GM18867 (cell line): ENCODE measurements around the gene NNAT.

ENCODE experiments used
- ATAC-seq: cut with Tn5 transposase; IDR thresholded peaks from one replicate; pipeline ENCODE4 v1.9.1; 2021; ENCODE audit warnings: mild to moderate bottlenecking, moderate library complexity; ENCODE audit not compliant: unreplicated experiment

Gene NNAT

DNA sequence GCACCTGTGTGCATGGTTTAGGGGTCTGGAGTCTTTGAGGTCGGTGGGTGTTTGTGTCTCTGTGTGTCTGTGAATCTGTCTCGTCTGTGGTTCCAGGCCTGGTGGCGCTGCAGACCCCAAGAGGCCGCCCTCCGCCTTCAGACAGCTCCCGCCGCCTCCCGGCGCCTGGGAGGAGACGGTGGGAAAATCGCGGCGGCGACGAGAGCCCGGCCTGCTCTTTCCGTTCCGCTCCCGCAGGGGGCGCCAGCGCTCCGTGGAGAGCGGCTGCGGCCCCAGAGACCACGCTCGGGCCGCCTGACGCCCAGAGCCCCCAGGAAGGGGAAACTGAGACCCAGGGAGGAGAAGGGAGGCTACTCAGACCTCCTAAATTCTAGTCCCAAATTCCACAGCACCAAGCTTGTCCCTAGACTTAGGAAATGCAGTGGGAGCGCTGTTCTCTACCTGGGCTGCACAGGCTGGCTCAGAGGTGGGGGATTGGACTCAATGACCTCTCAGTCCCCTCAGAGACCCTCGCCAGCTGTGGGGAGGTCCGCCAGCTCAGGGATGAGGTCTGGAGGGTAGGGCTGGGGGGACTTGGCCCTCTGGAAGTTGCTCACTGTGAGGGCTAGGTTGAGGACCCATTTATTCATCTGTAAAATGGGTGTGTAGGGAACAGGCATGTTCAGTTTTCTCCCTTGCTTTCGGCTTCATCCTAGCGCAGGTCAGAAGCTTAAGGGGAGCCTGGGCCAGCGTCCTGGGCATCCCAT is 43.5 kb downstream of the NNAT start:
- no peak for ATAC-seq

DNA sequence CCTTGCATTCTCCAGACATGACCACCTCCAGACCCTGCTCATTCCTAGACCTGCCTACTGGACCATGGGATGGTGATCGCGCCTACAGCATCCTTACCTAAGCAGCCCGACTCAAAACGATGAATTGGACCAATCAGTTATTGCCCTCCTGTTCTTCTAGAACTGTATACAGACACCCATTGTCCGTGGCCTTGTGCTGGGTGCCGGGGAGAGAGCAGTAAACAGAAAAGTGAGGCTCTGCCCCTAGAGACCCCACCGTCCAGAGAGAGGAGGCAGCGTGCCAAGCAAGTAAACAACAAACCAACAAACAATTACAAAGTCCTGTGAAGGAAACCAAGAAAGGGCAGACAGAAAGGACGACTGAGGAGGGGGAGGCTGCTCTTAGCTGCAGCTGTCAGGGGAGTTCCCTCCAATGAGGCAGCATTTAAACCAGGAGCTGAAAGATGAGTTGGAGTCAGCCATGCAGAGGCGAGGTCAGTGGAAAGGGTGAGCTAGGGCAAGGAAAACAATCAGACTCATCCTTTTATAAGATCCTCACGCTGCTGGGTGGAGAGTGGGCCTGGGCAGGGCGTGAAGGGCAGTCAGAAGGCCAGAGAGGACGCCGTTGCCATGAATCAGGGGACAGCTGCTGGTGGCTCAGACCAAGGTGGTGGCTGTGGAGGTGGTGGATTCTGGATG is 44.2 kb downstream of the NNAT start:
- ATAC-seq, result no peak

DNA sequence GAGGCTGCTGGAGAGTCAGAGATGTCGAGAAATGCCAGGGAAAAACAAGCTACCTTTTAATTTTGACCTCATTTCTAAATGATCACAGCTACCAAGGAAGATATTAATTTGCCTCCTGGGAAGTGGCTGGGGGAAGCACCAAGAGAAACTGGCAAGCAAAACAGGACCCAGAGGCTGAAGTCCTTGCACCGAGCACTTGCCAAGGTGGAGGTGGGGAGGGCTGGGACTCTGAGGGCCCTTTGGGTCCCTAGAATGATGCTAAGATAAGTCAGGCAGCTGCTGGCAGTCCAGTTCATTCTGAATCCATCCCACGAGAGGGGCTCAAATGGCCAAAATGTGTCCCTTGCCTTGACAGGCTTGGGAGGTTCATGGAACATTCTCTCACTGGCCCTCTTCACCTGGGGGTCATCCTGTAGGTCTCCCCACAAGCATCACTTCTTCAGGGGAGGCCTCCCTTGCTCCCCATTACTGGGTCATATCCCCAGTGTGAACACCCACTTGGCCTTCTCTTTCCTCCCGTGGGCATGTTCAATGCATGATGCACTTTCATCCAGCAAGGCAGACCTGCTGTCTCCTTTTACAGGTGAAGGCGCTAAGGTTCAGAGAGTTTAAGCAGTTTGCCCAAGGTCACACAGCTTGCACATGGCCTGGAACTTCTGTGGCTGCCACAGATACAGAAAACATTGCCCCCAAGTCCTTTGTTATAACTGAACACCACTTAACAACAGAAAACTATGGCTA is 45.7 kb downstream of the NNAT start:
- ATAC-seq, result no peak

DNA sequence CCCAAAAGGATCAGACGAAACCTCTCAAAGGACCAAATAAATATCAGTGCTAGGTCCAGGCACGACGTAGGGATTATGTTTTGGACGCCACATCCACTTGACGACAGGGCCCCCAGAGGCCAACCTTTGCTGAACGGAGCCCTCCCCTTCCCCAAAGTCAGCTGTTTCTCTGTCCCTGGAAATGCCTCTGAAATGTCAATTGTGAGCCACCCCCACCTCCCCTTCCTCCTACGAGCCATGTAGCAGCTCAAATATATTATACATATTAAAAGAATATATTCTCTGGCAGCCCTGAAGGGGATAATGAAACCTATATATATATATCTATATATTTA is 46.2 kb downstream of the NNAT start:
- ATAC-seq, result no peak

DNA sequence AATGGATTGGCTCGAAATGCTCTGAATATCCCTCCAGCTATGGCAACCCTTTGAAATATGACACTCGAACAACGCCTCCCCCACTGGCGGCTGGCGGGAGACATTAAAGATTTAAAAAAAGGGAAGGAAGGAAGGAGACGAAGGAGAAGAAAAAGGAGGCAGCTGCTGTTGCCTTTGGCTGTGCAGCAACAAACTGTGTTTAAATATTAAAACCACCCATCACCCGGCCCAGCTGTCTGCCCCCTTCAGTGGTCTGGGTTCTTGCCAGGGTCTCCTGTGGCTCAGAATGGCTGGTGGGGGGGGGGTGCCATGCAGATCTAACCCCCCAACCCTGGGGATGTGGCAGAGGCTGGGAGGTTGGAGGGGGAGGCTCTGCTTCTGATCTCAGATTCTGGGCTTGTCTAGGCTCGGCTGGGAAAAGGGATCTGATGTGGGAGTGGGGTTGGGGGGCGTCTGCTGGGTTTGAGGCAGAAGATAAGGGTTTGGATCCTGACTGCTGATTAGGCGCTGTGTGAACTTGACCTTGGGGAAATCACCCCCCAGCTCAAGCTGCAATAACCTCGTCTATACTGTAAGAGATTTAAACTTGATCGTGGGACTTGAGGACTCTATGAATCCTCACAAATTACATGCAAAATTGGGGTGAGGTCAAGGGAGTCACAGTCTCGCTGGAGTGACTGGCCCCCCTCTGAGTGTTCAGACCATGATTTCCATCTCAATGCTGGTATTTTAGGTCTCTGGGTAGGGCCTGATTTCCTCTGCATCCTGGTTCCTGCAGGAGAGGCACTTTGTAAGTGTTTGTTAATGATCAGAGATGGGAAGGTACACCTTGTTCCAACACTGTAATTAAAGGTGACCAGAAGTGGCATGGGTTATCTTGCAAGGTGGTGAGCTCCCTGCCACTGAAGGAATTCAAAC is 46.9 kb downstream of the NNAT start:
- ATAC-seq, result no peak

DNA sequence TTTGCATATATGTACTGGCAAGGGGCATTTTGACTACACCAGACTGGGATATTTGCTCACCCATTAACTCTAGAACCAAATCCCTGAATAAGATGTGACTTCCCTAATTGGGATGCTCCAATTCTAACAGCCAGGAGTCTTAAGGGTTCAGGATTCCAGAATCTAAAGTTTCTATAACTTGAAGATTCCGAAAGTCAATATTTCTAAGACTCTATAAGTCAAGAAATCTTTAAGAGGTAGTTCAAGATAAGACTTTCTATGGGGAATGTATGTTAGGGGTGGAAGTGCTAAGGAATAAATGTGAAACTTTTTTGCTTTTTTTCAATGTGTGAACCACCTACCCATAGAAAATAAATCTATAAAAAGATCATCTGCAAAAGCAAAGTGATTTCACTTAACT is 49.4 kb downstream of the NNAT start:
- no peak for ATAC-seq

DNA sequence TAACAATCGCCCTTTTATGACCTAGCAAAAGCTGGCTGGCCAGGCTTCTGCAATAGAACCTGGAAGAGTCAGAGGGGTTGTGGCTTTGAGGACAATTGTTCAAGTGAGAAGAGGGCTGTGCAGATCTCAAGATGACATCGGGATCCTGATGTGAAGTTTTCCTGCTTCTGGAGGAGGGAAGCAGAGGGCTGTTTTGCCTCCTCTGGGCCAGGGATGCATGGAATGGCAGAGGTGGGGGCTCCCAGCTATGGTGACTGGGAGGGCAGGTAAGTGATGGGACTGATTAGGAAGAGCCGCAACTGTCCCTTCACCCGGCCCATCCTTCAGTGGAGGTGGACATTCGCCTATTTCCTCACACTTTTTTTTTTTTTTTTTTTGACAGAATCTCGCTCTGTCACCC is 50.0 kb downstream of the NNAT start:
- no peak for ATAC-seq
